ENCODE results near the gene SLC43A3. TPM values are rescaled to one million over a fixed set of nuclear protein-coding genes. Genes with fewer than 3 reads are reported as not detected.

SLC43A3 gene
- total RNA-seq, 2 donors from 2014 or later = 10.6 to 13.8 TPM

DNA sequence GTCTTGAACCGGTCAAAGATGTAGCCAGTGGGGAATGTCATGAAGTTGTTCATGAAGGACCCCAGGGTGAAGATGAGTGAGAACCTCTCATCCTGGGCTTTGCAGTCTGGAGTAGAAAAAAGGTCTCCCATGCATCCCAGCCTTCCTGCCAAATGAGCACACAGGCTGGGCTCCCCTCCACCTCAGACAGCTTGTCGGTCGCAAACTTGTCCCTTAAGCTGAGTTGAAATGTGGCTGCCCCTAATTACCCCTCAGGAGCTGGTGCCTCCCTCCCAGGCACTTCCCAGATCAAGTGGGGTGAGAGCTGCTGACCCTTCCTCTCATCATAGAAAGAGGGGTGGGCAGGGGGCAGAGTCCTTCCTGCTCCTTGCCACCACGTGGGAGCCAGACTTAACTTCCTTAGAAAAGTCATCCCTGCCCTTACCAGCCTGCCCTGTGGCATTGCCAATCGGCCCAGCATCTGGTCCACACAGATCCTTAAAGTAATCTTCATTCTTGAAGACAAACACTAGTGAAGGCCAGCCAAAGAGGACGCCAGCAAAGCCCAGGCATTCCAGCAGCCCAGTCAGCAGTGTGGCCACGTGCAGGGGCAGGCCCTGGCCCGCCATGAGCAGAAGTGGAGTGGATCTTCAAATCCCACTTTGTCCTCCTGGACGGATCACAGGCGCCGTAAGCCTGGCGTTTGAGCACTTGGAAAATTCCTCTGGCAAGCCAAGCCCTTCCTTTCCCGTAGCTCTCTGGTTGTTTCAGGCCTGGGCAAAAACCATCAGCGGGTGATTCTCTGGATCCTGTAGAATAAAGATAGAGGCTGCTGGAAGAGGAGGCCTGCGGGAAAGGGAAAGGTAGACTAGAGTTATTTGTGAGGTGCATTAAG is 1.1 kb downstream of the SLC43A3 start:
- Mint-ChIP-seq H3K4me3 (peak overlapping the region; percentile 61), H3K27ac (peak overlapping the region; percentile 4), H3K27me3 (ENCODE audit: insufficient read depth) (peaks cover 41% of the 10 kb centered on the region), H3K9me3 (no peaks in the 10 kb centered on the region), H3K36me3 (ENCODE audit: low read depth) (peaks cover 3% of the 10 kb centered on the region), H3K4me1 (peaks cover 19% of the 10 kb centered on the region)
- Histone ChIP-seq H3K27me3 (ENCODE audit: control insufficient read depth, insufficient read depth, low read length, poor library complexity, severe bottlenecking) (peaks cover 38% of the 10 kb centered on the region), H3K4me1 (ENCODE audit: control insufficient read depth, insufficient read depth, low read length) (peaks cover 4% of the 10 kb centered on the region), H3K9me3 (ENCODE audit: control insufficient read depth, low read length) (no peaks in the 10 kb centered on the region), H3K36me3 (ENCODE audit: control insufficient read depth, insufficient read depth, low read length) (no peaks in the 10 kb centered on the region), H3K27ac (ENCODE audit: low read depth, low read length) (no peak overlapping the region), H3K4me3 (ENCODE audit: low read length) (peak overlapping the region; percentile 73), H3K9ac (ENCODE audit: extremely low read depth, low read length, poor library complexity, severe bottlenecking) (no peak overlapping the region)
- WGBS, 2 experiments (ENCODE audit: insufficient coverage in 1 of 2, insufficient read length in 1 of 2) = 92 to 94% methylated on average over 9 to 15 of the region's 15 CpGs
- no peak for DNase-seq
- TF ChIP-seq, protein P1, sequence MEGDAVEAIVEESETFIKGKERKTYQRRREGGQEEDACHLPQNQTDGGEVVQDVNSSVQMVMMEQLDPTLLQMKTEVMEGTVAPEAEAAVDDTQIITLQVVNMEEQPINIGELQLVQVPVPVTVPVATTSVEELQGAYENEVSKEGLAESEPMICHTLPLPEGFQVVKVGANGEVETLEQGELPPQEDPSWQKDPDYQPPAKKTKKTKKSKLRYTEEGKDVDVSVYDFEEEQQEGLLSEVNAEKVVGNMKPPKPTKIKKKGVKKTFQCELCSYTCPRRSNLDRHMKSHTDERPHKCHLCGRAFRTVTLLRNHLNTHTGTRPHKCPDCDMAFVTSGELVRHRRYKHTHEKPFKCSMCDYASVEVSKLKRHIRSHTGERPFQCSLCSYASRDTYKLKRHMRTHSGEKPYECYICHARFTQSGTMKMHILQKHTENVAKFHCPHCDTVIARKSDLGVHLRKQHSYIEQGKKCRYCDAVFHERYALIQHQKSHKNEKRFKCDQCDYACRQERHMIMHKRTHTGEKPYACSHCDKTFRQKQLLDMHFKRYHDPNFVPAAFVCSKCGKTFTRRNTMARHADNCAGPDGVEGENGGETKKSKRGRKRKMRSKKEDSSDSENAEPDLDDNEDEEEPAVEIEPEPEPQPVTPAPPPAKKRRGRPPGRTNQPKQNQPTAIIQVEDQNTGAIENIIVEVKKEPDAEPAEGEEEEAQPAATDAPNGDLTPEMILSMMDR (conservative IDR thresholded peaks at IDR 0.05) = no peak

DNA sequence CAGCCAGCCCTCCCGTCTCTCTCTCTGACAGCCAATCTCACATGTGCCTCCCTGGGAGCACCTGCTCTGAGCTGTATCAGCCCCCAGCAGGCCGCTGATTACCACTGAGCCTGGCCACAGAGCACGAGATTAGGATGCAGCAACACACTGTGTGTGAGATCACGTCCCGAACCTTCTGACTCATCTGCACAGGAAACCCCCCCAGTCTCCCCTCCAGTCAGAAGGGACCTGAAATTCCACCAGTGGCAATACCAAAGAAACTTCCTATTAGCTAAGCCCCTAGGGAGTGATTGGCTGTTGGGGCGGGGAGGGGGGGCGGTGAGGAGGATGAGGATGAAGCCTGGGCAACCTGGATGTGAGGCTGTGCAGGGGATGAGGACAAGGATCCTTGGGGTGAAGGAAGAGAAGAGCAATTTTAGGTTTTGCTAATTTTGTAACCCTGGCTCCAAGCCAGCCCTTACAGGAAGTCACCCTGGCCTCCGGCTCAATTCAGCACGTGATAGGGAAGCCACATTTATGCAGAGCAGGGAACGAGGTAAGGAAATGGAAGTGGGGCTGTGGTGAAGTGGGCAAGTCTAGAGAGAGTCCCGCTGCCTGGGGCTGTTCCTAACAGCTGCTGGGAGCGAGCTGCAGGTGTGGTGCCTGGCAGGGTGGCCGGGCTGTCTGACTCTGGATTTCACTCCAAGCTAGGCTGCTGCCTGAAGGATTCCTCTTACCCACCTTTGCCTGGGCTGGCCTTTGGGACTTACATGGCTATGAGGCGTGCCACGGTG is 1.9 kb downstream of the SLC43A3 start:
- H3K27me3 ChIP-seq (ENCODE audit: control insufficient read depth, insufficient read depth, low read length, poor library complexity, severe bottlenecking) = peaks cover 34% of the 10 kb centered on the region
- H3K4me1 Mint-ChIP-seq = peaks cover 19% of the 10 kb centered on the region
- peaks cover 4% of the 10 kb centered on the region for H3K4me1 ChIP-seq (ENCODE audit: control insufficient read depth, insufficient read depth, low read length)
- H3K36me3 Mint-ChIP-seq (ENCODE audit: low read depth) = peaks cover 5% of the 10 kb centered on the region
- H3K9ac ChIP-seq (ENCODE audit: extremely low read depth, low read length, poor library complexity, severe bottlenecking) = no peak overlapping the region
- H3K4me3 ChIP-seq (ENCODE audit: low read length) = no peak overlapping the region
- DNase-seq = peak; percentile 74
- WGBS, 2 experiments (ENCODE audit: insufficient coverage in 1 of 2, insufficient read length in 1 of 2) = 75 to 85% methylated on average over 11 to 15 of the region's 15 CpGs
- no peak overlapping the region for H3K27ac Mint-ChIP-seq
- no peaks in the 10 kb centered on the region for H3K36me3 ChIP-seq (ENCODE audit: control insufficient read depth, insufficient read depth, low read length)
- H3K4me3 Mint-ChIP-seq = no peak overlapping the region
- no peaks in the 10 kb centered on the region for H3K9me3 ChIP-seq (ENCODE audit: control insufficient read depth, low read length)
- H3K27me3 Mint-ChIP-seq (ENCODE audit: insufficient read depth) = peaks cover 38% of the 10 kb centered on the region
- TF ChIP-seq, protein P1 (conservative IDR thresholded peaks at IDR 0.05) = no peak
- no peaks in the 10 kb centered on the region for H3K9me3 Mint-ChIP-seq
- no peak overlapping the region for H3K27ac ChIP-seq (ENCODE audit: low read depth, low read length)

DNA sequence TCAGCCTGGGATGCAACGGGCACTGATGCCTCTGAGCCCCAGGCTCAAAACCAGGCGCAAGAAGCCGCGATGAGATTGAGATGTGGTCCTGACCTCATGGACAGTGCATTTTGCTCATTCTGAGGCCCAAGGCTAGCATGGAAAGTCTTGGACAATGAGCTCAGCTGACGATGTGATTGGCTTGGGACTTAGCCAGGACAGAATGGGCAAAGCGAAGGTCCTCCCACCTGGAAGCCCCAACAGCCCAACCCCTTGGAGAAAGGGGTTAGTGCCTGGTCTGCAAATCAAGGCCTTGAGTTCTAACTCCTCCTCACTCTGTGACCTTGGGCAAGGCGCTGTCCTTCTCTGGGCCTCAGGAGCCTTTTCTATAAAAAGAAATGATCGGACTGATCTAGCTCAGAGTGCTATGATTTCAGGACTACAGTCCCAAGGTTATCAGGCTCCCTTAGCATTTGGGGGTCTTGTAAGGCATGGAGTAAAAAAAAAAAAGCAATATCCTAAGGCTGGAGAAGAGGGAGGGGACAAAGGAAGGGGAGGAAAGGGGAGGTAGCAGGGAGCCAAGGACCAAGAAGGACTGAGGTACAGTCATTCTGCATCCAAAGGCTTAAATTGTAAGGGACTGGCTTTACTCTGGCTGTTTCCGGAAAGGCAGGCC is 2.7 kb downstream of the SLC43A3 start:
- 87 to 92% methylated on average over 8 to 9 of the region's 9 CpGs for WGBS, 2 experiments (ENCODE audit: insufficient coverage in 1 of 2, insufficient read length in 1 of 2)
- Histone ChIP-seq H3K36me3 (ENCODE audit: control insufficient read depth, insufficient read depth, low read length) (no peaks in the 10 kb centered on the region), H3K9ac (ENCODE audit: extremely low read depth, low read length, poor library complexity, severe bottlenecking) (no peak overlapping the region), H3K27ac (ENCODE audit: low read depth, low read length) (no peak overlapping the region), H3K9me3 (ENCODE audit: control insufficient read depth, low read length) (no peaks in the 10 kb centered on the region), H3K4me3 (ENCODE audit: low read length) (no peak overlapping the region), H3K27me3 (ENCODE audit: control insufficient read depth, insufficient read depth, low read length, poor library complexity, severe bottlenecking) (peaks cover 27% of the 10 kb centered on the region), H3K4me1 (ENCODE audit: control insufficient read depth, insufficient read depth, low read length) (peaks cover 4% of the 10 kb centered on the region)
- Mint-ChIP-seq H3K4me3 (no peak overlapping the region), H3K4me1 (peaks cover 19% of the 10 kb centered on the region), H3K36me3 (ENCODE audit: low read depth) (peaks cover 6% of the 10 kb centered on the region), H3K27me3 (ENCODE audit: insufficient read depth) (peaks cover 30% of the 10 kb centered on the region), H3K9me3 (no peaks in the 10 kb centered on the region), H3K27ac (no peak overlapping the region)
- TF ChIP-seq, protein P1 (conservative IDR thresholded peaks at IDR 0.05) = no peak
- DNase-seq = no peak
